ENCODE results near the gene GSTM3.
"Not testable (repeated sequence)": the region's sequence is repeated elsewhere in the genome, so short reads cannot be mapped to it uniquely, and the experiment has no call there.

GRCh38 chr1:109756325-109756724, 15.5 kb upstream of the GSTM3 start:
- not testable (repeated sequence) for TF ChIP-seq POLR2A, CTCF (IDR thresholded peaks at IDR 0.05)

All from body of pancreas (tissue), 4 donors.